Panc1 (cell line): ENCODE data around the gene EIPR1.

Experiments used
- POLR2AphosphoS5 ChIP-seq: IDR thresholded peaks from 2 replicates; pipeline ENCODE4 v1.6.1; 2012; ENCODE audit warnings: mild to moderate bottlenecking, low read depth, low read length, moderate library complexity
- SIN3A ChIP-seq: IDR thresholded peaks from 2 replicates; pipeline ENCODE4 v1.6.1; 2012; ENCODE audit warnings: low read depth, mild to moderate bottlenecking, low read length, moderate library complexity, borderline replicate concordance; ENCODE audit not compliant: insufficient read depth
- TCF7L2 ChIP-seq: IDR thresholded peaks from 2 replicates; pipeline ENCODE4 v1.6.1; 2011; ENCODE audit warnings: mild to moderate bottlenecking, low read depth, low read length, inconsistent platforms
- TF ChIP-seq, protein P1 (sequence below): fragments of 450-650 bp; IDR thresholded peaks from 2 replicates; pipeline ENCODE4 v1.5.1; 2017; ENCODE audit warnings: mild to moderate bottlenecking
- TF ChIP-seq, protein P2 (sequence below), 2 experiments: IDR thresholded peaks; 2 replicates each; pipeline ENCODE4 v1.6.1; 2011 to 2012; ENCODE audit warnings: low read depth in 2 of 2, control low read depth in 1 of 2, low read length in 1 of 2, mild to moderate bottlenecking in 1 of 2, moderate library complexity in 1 of 2; ENCODE audit not compliant: insufficient read depth in 1 of 2

DNA sequence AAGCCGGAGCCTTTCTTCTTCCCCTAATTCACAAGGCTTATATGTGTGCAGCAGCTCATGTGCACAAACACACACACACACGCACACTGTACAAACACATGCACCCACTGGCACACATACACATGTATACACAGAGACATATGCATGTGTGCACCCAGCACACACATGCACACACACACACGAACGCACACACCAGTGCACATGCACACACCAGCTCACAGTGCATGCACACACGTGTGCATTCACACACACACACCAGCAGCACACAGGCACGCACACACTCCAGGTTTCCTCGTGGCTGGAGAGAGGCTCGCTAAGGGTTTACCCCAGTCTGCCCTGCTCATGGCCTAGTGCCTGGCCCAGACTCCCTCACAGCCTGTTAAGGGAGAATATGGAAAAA lies 234.0 kb downstream of the EIPR1 start:
- TF ChIP-seq, protein P1, sequence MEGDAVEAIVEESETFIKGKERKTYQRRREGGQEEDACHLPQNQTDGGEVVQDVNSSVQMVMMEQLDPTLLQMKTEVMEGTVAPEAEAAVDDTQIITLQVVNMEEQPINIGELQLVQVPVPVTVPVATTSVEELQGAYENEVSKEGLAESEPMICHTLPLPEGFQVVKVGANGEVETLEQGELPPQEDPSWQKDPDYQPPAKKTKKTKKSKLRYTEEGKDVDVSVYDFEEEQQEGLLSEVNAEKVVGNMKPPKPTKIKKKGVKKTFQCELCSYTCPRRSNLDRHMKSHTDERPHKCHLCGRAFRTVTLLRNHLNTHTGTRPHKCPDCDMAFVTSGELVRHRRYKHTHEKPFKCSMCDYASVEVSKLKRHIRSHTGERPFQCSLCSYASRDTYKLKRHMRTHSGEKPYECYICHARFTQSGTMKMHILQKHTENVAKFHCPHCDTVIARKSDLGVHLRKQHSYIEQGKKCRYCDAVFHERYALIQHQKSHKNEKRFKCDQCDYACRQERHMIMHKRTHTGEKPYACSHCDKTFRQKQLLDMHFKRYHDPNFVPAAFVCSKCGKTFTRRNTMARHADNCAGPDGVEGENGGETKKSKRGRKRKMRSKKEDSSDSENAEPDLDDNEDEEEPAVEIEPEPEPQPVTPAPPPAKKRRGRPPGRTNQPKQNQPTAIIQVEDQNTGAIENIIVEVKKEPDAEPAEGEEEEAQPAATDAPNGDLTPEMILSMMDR = no peak
- TF ChIP-seq POLR2AphosphoS5 (no peak), TCF7L2 (no peak), SIN3A (no peak)
- TF ChIP-seq, protein P2, sequence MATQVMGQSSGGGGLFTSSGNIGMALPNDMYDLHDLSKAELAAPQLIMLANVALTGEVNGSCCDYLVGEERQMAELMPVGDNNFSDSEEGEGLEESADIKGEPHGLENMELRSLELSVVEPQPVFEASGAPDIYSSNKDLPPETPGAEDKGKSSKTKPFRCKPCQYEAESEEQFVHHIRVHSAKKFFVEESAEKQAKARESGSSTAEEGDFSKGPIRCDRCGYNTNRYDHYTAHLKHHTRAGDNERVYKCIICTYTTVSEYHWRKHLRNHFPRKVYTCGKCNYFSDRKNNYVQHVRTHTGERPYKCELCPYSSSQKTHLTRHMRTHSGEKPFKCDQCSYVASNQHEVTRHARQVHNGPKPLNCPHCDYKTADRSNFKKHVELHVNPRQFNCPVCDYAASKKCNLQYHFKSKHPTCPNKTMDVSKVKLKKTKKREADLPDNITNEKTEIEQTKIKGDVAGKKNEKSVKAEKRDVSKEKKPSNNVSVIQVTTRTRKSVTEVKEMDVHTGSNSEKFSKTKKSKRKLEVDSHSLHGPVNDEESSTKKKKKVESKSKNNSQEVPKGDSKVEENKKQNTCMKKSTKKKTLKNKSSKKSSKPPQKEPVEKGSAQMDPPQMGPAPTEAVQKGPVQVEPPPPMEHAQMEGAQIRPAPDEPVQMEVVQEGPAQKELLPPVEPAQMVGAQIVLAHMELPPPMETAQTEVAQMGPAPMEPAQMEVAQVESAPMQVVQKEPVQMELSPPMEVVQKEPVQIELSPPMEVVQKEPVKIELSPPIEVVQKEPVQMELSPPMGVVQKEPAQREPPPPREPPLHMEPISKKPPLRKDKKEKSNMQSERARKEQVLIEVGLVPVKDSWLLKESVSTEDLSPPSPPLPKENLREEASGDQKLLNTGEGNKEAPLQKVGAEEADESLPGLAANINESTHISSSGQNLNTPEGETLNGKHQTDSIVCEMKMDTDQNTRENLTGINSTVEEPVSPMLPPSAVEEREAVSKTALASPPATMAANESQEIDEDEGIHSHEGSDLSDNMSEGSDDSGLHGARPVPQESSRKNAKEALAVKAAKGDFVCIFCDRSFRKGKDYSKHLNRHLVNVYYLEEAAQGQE (IDR thresholded peaks at IDR 0.05; ENCODE audit: insufficient read depth in 1 of 2, low read depth in 2 of 2, low read length in 1 of 2) = no peak
